Measurements from ENCODE around the gene RTF2.
"Not testable (repeated sequence)": the region's sequence is repeated elsewhere in the genome, so short reads cannot be mapped to it uniquely, and the experiment has no call there.

RTF2 gene

DNA sequence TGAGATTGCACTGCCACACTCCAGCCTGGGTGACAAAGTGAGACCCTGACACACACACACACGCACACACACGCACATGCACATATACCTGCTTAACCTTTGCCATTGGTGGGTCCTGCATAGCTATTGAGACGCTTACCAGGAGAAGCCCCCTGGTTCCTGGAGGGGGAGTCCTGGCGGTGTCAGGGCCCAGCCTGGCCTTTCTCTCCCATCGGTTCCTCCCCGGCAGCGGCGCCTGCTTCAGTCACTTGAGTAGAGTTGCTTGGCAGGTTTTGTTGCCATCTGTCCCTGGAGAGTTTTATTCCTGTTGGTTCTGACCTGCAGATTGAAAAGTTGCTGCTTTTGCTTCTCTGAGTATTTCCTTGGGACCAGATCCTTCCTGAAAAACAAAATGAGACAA is 35.5 kb downstream of the RTF2 start:
- DNase-seq = no peak

- peak; percentile 16 for DNase-seq
Measured at GRCh38 chr20:56504373-56505005, 36.1 kb downstream of the RTF2 start.

DNA sequence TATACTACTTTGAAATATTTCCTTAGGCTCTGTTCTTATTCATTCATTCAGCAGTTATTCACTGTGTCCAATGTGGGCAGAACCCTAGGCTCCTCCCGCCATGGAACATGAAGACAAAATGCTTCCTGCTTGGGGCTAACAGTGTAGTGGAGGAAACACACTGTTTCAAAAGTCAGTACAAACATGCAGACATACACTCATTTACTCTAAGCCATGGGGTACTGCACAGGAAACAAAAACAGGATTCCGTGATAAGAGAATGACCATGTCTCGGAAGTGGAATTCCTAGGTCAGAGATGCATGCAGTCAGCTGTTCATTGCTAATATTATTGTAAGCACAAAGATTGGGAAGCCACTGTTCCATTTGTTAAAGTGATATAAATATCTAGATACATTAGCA is 37.7 kb downstream of the RTF2 start:
- no peak for DNase-seq

- no peak for DNase-seq
Measured at GRCh38 chr20:56511926-56512325, 43.5 kb downstream of the RTF2 start.

DNA sequence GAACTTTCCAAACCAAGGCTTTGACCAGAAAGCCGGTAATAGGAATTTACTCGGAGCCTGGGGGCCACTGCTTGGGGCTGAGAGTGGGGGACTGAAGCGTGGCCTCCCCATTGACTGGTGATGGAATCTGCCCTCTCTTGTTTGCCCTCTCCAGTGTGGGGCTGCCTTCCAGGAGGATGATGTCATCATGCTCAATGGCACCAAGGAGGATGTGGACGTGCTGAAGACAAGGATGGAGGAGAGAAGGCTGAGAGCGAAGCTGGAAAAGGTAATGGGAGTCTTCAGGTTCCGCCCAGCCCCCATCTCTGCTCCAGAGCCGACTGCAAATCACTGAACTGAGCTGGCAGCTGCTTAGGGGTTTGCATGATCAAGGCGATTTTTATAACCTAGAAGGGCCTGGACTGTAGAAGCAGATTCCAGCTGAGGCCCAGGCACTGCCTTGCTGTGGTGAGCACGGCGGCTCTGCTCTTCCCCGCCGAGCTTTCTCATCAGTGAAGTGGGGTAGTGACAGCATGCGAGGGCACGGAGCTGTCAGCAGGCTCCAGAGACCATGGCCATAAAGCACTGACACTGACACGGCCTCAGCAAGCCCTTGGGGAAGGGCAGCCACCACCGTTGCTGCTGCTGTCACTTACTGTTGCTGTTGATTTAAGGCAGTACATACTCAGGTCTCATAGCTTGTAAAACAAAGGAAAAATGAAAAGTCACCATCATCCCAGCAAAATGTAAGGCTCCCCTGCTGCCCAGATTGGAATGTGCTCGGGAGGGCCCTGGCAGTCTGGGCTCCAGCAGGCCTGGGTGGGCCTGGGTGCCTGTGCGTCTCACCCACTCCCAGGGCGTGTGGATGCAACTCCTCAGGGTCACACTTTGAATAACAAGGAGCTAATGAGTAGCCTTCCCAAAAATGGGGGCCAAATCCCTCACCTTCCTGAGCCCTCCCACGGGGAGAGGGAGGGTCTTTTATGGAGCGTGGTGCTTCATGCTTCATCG is 45.0 kb downstream of the RTF2 start:
- no peak for DNase-seq

GRCh38 chr20:56516631-56517030 is 48.2 kb downstream of the RTF2 start:
- DNase-seq = no peak

GRCh38 chr20:56517211-56517610 is 48.8 kb downstream of the RTF2 start:
- no peak for DNase-seq

DNA sequence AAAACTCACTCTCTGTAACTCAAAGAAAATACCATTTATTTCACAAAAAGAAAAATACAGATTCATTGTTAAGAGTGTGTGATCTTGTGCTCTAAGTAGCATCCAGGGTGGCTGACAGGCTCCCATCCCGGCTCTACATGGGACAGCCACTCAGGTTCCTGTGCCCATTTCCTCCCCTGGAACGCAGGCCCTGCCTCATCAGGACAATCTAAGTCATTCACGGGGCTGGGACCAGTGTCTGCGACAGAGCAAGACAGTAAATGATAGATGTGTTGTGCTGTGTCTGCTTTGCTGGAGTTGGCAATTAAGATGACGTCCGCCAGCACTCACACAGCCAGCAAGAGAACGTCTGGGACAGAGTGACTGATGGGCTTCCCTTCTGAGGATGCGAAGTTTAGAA is 49.2 kb downstream of the RTF2 start:
- no peak for DNase-seq

- DNase-seq = no peak
Measured at GRCh38 chr20:56518126-56518525, 49.7 kb downstream of the RTF2 start.

DNA sequence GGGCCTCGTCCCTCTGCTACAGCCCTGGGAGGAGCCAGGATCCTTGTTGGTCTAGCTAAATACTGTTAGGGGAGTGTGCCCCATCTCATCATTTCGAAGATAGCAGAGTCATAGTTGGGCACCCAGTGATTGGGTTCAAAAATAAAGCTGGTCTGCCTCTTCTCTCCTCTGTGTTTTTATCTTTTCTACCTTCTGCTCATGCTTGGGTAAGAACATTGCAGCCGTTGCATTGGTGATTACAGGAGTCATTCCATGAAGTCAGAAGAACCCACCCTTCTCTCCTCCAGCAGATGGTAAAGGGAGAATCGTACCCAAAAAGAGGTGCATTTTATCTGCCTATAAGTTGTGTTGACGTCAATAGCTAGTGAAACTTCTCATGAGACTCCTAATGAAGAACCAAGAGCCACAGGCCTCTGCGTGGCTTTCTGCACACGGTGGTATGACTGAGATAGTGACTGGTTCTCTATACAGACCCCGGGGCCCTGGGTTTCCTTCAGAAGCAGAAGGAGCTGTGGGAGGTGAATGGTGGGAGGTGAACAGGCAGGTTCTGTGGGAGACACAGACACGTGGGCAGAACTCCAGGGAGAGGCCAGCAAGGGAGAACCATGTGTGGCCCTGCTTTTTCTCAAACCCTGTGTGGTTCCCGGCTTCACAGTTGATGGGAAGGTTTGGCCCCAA is 50.4 kb downstream of the RTF2 start:
- DNase-seq = no peak

DNA sequence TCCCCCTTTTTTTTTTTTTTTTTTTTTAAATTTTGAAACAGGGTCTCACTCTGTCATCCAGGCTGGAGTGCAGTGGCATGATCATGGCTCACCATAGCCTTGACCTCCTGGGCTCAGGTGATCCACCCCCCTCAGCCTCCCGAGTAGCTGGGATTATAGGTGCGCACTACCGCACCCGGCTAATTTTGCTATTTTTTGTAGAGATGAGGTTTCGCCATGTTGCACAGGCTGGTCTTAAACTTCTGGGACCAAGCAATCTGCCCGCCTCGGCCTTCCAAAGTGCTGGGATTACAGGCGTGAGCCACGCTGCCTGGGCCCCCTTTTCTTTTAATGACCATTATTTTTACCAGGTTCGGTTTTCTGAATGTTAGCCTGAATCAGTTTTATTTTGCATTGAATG is 51.1 kb downstream of the RTF2 start:
- DNase-seq = no peak

- DNase-seq = no peak
Measured at GRCh38 chr20:56520180-56520579, 51.8 kb downstream of the RTF2 start.

DNA sequence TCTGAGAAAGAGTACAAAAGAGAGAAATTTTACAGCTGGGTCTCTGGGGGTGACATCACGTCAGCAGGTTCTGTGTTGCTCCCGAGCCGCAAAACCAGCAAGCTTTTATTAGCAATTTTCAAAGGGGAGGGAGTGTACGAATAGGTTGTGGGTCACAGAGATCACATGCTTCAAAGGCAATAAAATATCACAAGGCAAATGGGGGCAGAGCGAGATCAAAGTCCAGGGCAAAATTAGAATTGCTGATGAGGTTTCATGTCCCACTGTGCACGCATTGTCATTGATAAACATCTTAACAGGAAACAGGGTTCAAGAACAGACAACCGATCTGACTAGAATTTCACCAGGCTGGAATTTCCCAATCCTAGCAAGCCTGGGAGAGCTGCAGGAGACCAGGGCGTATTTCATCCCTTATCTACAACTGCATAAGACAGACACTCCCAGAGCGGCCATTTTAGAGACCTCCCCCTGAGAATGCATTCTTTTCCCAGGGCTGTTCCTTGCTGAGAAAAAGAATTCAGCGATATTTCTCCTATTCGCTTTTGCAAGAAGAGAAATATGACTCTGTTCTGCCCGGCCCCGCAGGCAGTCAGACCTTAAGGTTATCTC is 52.4 kb downstream of the RTF2 start:
- DNase-seq = not testable (repeated sequence)

GRCh38 chr20:56522311-56522710 is 53.9 kb downstream of the RTF2 start:
- DNase-seq = no peak

GRCh38 chr20:56524444-56524843 is 56.0 kb downstream of the RTF2 start, which contains the start of gene FAM209A:
FAM209A (plus strand) TSS chr20:56524744; CDS start chr20:56524809, 65 bp downstream.
- DNase-seq = not testable (repeated sequence)

- DNase-seq = no peak
Measured at GRCh38 chr20:56527521-56527920, 59.1 kb downstream of the RTF2 start.

DNA sequence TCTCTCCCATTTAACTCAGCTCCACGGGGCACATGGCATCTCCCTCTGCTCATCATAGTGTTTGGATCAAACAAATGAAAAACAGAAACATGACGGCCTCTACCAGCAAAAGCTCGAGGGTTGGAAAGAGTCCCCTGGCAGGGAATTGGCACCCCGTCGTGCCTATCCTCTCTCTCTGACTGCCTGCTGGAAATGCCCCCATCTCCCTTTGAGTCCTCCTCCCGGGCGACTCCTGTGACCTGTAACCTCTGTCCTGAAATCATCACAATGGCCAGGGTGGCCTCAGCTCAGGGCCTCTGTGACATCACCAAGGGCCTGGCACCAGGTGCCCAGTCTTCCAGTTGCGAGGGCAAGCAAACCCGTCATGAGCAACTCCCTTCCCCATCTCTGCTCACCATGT is 64.5 kb downstream of the RTF2 start, which contains the start of gene FAM209B:
Gene FAM209B (plus strand): TSS at position 301 of the 400 bp plus-strand sequence. CDS start 96 bp downstream, at position 397.
- not testable (repeated sequence) for DNase-seq

DNA sequence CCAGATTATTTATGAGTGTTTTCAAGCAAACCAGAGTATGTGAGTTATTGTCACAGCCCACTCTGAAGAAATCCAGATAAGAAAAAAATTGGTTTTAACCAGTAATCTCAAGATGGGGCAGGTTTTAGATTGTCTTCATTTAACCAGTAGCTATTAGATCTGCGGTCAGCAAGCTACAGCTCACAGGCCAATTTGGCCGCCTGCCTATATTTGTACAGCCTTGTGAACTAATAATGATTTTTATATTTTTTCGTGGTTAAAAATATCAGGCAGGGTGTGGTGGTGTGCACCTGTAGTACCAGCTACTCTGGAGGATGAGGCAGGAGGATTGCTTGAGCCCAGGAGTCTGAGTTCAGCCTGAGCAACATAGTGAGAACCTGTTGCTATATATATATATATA is 69.6 kb downstream of the RTF2 start:
- DNase-seq = no peak

DNA sequence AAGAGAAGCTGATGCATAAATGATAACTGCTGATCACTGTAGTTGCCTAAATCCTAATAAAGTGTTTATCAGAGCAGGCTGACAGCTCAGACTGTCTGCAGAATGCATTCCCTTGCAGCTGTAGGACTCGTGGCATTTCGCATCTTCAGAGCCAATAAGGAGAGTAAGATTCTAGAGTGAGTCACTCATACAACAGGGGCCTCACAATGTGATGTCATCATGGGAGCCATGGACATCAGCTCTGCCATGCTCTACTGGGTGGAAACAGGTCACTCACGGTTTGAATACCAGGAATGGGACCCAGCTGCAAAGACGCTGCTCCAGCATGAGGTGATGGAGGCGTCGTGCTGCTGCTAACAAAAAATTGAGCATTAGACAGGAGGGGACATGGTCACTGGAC is 72.0 kb downstream of the RTF2 start:
- no peak for DNase-seq

DNA sequence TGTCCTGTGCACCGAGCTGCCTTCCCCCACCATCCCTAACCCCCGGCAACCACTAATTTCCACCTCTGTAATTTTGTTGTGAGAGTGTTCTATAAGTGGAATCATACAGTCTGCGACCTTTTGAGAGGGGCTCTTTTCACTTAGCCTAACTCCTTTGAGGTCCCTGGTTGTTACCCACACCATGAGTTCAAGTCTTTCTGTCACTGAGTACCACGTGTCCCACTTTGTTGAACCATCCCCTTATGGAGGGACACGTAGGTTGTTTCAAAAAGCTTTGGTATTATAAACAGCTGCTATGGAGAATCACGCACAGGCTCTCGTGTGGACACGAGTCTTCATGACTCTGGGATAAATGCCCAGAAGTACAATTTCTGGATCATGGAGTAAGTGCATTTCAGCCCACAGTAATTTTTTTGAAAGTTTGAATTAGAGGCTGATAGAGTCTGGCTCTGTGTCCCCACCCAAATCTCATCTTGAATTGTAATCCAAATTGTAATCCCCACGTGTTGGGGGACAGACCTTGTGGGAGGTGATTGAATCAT is 74.1 kb downstream of the RTF2 start:
- no peak for DNase-seq

GRCh38 chr20:56551571-56551970 is 83.1 kb downstream of the RTF2 start:
- DNase-seq = no peak

GRCh38 chr20:56552911-56553629 is 84.6 kb downstream of the RTF2 start:
- DNase-seq = no peak
